NCI-H748 treated with DMSO at 0.1 percent for 48 hours (cell line): Measurements from ENCODE around the gene BCAP31.
"Not testable (repeated sequence)": the region's sequence is repeated elsewhere in the genome, so short reads cannot be mapped to it uniquely, and the experiment has no call there.

Experiments
- DNase-seq: peaks from one replicate; lab custom pipeline; 2025; lab: John Stamatoyannopoulos, UW

The BCAP31 gene

GRCh38 chrX:153708415-153708814 is 15.8 kb downstream of the BCAP31 start:
- DNase-seq = no peak

DNA sequence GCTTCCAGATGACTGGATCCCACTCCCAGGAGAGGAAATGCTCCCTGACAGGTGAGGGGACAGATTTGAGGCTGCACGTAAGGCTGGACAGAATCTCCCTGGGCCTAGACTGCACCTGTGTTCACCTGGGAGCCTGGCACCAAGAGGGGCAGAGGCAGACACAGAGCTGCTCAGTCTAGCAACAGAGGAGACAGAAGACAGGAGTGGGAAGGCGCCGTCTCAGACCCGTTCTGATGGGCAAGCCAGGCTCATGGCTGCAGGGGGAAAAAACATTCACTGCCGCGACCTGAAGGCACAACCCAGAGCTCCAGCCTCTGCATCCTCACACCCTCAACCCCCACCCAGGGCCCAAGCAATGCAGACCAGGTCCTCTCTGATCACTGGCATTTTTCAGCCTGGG is 16.8 kb downstream of the BCAP31 start:
- no peak for DNase-seq

DNA sequence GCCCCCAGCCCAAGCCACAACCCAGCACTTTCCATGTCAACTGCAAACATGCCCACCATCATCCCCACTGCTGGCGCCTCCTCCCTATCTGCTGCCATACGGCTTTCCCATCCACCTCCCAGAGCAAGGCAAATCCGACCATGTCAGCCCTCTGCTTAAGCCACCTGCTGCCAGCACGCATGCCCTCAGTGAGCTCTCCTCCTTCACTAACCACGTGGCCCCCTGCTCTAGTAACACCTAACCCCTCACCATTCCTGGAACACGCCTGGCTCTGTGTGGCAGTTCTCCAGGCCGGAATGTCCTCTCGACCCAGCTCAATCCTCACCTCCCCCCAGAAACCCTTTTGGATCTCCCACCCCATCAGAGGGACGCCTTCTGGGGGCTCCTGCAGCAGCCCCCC is 17.4 kb downstream of the BCAP31 start:
- no peak for DNase-seq

GRCh38 chrX:153705403-153706060 is 18.7 kb downstream of the BCAP31 start:
- DNase-seq = not testable (repeated sequence)

DNA sequence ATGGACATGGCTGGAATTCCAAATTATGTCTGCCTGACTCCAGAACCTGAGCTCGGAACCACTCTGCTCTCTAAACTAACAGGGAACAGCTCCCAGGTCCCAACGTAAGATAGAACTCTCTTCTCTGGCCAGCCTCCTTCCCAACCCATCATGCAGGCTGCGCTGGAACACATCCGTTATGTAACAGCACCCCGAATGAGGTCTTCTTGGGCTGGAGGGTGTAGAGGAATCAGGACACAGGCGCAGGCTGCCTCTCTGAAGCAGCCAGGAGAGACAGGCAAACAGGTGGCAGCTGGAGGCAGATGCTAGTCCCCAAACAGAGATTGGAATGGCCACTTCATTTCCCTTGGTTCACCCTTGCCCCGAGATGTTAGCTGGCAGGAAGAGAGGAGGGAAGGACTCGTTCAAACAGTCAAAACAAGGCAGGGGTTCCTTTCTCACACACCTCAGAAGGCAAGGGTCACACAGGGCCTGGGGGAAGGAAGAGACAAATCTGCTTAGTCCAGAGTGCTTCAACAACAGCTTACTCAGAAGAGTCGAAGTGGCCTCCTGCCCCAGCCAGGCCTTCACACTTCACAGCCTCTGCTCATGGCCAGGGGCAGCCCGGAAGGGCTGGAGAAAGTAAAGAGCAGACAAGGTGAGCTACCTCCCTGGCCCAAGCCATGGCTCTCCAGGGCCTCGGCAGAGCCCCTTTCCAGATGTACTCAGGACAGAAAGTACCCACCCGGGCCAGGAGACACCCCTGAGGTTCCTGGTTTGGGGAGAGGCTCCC is 19.4 kb downstream of the BCAP31 start:
- not testable (repeated sequence) for DNase-seq

DNA sequence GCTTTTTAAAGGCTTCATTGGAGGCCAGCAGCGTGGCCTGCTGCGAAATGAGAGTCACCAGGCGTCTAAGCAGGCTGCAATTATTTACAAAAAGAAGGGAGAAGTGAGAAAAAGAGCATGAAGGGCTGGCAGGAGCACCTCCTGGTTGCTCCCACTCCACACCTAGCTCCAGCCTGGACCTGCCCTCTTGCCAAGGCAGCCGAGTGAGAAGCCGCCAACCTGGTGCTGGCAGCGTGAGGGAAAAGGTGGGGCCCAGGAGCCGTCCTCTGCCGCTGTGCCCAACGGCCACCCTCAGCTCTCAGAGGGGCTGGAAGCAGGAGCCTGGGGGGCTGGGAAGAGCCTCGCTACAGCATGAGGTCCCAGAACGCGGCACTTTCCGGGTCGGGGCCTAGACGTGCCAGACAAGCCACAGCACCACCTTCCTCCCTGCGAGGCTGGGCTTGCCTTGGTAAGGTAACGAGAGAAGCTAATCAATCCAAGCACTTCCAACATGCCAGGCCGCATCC is 20.1 kb downstream of the BCAP31 start:
- no peak for DNase-seq

DNA sequence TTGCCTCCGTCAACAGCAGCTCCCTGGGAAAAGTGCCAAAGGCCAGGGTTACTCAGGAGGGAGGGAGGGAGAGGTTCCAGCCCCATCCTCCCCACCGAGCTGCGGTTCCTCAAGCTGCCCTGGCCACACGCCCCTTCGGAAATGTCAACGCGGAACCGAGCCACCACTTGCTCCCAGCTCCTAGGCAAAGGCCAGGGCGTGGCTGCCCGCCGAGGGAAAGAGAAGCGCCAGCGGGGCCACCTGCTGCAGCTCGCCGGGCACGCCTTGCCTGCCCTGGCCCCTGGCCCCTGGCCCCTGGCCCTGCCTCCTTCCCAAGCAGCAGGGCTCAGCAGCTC is 21.2 kb downstream of the BCAP31 start:
- DNase-seq = no peak

GRCh38 chrX:153702336-153703035 is 21.7 kb downstream of the BCAP31 start:
- no peak for DNase-seq

- DNase-seq = no peak
Measured at GRCh38 chrX:153701706-153702105, 22.5 kb downstream of the BCAP31 start.

GRCh38 chrX:153700967-153701366 is 23.2 kb downstream of the BCAP31 start:
- no peak for DNase-seq

GRCh38 chrX:153700376-153700945 is 23.7 kb downstream of the BCAP31 start:
- no peak for DNase-seq

DNA sequence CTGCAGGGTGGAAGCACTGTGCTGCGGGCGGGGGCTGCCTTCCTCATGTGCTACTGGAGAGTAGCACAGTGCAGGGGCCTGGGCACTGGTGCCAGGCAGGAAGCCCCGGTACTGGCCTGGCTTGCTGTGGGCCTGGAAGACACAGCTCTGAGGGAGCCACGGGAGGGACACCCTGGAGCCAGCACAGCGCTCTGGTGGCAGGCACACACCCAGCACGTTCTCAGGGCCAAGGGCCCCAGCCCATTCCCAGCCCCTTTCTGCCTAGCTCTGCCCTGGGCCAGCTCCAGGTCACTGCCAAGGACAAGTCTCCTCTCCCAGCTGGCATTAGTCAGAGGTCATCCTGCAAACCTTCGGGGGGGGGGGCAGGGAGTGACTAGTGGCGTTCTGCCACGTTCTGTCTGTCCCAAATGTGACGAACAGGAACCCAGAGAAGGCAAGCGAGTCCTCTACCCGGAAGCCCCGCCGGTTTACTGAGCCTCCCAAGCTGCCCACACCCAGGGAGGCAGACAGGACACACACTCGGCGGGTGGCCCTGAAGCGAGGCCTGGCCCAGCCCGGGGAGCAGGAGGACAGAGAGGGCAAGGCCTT is 24.3 kb downstream of the BCAP31 start:
- not testable (repeated sequence) for DNase-seq

GRCh38 chrX:153699210-153699783 is 24.9 kb downstream of the BCAP31 start:
- DNase-seq = not testable (repeated sequence)

DNA sequence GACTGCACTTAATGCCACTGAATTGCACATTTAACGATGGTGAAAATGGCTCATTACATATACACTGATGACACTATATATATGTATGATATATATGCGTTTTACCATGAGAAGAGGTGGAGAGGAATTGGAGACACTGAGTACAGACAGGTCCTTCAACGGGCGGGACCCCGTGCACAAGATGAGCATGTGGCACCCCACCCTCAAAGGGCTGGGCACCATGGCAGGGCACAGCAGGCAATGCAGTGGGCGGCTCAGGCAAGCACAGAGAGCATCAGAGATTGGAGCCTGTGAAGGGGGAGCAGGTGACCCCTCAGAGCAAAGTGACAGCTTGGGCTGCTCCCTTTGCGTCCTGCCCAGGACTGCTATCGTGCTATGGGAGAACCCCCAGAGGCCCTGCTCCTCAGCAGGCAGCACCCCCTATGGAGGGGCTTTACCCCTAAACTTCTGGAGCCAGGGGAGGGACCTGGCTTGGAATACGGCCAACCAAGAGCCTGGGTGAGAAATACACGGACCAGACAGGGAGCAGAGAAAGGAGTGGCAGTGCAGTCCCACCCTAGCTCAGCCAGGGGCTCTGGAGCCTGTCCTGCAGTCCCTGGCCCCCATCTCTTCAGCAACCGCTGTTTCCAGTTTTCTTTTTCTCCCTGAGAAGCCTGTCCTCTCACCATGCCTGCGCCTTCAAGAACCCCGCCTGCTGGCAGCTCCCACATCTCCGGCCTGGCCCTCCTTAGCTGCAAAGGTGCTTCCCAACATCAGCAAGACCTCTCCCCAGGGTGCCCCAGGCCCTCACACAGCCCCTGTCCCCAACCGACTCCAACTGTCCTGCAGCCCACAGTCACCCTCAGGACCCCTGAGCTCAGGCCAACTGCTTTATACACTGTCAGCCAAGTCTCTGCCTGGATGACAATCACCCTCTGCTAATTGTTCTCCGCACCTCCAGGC is 26.0 kb downstream of the BCAP31 start:
- no peak for DNase-seq

DNA sequence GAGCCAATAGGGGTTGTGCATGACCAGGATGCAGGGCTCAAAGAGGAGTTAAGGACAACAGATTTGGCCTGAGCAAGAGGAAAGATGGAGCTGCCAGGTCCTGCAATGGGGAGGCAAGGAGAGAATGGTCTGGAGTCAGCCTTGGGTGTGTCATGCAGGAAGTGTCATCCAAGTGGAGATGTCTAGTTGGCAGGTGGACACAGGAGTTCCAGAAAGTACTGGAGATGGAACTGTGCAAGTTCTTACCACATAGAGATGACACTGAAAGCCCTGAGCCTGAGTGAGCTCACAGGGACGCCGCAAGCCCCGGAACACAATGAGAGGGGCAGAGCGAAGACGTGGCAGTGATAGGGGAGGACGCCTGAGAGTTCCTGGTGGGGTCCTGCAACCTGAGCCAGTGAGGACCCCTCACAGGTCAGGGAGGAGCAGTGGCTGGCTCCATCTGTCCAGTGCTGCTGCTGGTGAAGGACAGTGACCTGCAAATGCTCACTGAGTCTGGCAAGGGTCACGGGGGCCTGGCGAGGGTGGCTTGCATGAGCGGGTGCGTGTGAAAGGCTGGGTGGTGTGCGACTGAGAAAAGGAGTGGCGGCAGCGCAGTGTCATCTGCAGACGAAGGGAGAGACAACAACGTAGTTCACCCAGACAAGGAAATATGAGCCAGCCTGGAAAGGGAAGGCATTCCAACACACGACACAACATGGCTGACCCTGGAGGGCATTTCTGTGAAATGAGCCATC is 27.0 kb downstream of the BCAP31 start:
- DNase-seq = not testable (repeated sequence)

DNA sequence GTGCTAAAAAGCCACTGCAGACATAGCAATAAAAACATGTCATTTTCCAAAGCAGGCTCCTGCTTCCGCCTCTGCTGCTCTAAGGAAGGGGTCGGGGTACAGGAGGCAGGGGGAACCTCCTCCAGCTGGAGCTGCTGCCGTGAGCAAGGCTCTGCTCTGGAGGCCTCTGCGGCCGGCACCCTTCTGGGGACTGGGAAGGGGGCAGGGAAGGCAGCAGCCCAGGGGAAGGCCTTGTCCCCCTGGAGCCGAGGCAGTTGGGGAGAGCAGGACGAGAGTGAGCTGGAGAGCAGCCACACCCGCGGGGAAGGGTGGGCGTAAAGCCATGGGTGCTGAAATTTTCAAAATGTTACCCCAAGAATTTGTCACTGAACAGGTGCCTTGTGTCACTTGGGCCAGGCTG is 27.6 kb downstream of the BCAP31 start:
- not testable (repeated sequence) for DNase-seq

- DNase-seq = no peak
Measured at GRCh38 chrX:153696100-153696499, 28.1 kb downstream of the BCAP31 start.

DNA sequence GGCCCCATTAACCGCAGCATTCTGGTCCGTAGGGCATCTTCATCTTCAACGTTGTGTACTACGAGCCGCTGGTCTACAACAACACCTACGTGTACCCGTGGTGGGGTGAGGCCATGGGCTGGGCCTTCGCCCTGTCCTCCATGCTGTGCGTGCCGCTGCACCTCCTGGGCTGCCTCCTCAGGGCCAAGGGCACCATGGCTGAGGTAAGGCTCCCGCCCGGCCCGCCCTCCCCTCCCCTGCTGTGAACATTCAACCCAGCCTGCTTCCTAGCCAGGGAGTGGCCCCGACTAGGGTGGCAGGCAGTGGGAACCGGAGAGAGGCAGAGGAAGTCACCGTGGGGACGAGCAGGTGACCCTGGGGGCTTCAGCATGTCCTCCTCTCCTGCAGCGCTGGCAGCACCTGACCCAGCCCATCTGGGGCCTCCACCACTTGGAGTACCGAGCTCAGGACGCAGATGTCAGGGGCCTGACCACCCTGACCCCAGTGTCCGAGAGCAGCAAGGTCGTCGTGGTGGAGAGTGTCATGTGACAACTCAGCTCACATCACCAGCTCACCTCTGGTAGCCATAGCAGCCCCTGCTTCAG is 29.4 kb downstream of the BCAP31 start:
- no peak for DNase-seq

- not testable (repeated sequence) for DNase-seq
Measured at GRCh38 chrX:153694256-153694655, 29.9 kb downstream of the BCAP31 start.
